OCI-LY3 (cell line): ENCODE results near the gene HAS3.

Source experiments
- H2AFZ ChIP-seq: fragments of 200-600, 300-600 bp; shearing (Covaris generic); 2 replicates; pipeline ENCODE4 v1.6.0; 2014; ENCODE audit warnings: antibody characterized with exemption, low read depth, low read length
- H3K27ac ChIP-seq: fragments of 200-600, 300-600 bp; sonication (generic); 2 replicates; pipeline ENCODE4 v1.5.1; 2014; ENCODE audit warnings: mild to moderate bottlenecking, low read length, moderate library complexity, mixed read lengths
- H3K27me3 ChIP-seq: fragments of 200-600, 300-600 bp; sonication (generic); 2 replicates; pipeline ENCODE4 v1.6.1; 2014; ENCODE audit warnings: low read depth, low read length, mixed read lengths
- H3K36me3 ChIP-seq: fragments of 200-600, 300-600 bp; sonication (generic); replicated peaks from 2 replicates; pipeline ENCODE3; 2014; ENCODE audit warnings: low read depth, low read length, mixed read lengths
- H3K4me1 ChIP-seq: fragments of 300-600, 200-600 bp; sonication (generic); 2 replicates; pipeline ENCODE4 v1.6.1; 2014; ENCODE audit warnings: low read length, mixed read lengths
- H3K4me2 ChIP-seq: fragments of 200-600, 300-600 bp; sonication (generic); 2 replicates; pipeline ENCODE4 v1.6.1; 2014; ENCODE audit warnings: low read length, mixed read lengths
- H3K4me3 ChIP-seq: fragments of 300-600, 200-600 bp; sonication (generic); 2 replicates; pipeline ENCODE4 v1.5.1; 2014; ENCODE audit warnings: antibody characterized with exemption, mild to moderate bottlenecking, low read length, moderate library complexity
- H3K79me2 ChIP-seq: fragments of 300-600, 200-600 bp; shearing (Covaris generic); 2 replicates; pipeline ENCODE4 v1.6.1; 2014; ENCODE audit warnings: mild to moderate bottlenecking, low read length, mixed read lengths
- H3K9ac ChIP-seq: fragments of 300-600, 200-600 bp; shearing (Covaris generic); 2 replicates; pipeline ENCODE4 v1.6.0; 2014; ENCODE audit warnings: mild to moderate bottlenecking, low read length, moderate library complexity
- H3K9me3 ChIP-seq: fragments of 200-600, 300-600 bp; shearing (Covaris generic); 2 replicates; pipeline ENCODE4 v1.6.1; 2014; ENCODE audit warnings: low read length, mixed read lengths; ENCODE audit not compliant: insufficient read depth
- H4K20me1 ChIP-seq: fragments of 200-600, 300-600 bp; sonication (generic); 2 replicates; pipeline ENCODE4 v1.6.1; 2016; ENCODE audit warnings: low read length, mixed read lengths; ENCODE audit not compliant: insufficient read depth
- CTCF ChIP-seq: fragments of 200-600, 300-600 bp; sonication (generic); IDR thresholded peaks from 2 replicates; pipeline ENCODE4 v1.5.1; 2014; ENCODE audit warnings: antibody characterized with exemption, low read length, low read depth
- EZH2phosphoT487 ChIP-seq: fragments of 200-600 bp; shearing (Covaris generic); IDR thresholded peaks from 2 replicates; pipeline ENCODE4 v1.6.1; 2018; ENCODE audit warnings: antibody characterized with exemption, mixed run types, low read depth

HAS3 gene

DNA sequence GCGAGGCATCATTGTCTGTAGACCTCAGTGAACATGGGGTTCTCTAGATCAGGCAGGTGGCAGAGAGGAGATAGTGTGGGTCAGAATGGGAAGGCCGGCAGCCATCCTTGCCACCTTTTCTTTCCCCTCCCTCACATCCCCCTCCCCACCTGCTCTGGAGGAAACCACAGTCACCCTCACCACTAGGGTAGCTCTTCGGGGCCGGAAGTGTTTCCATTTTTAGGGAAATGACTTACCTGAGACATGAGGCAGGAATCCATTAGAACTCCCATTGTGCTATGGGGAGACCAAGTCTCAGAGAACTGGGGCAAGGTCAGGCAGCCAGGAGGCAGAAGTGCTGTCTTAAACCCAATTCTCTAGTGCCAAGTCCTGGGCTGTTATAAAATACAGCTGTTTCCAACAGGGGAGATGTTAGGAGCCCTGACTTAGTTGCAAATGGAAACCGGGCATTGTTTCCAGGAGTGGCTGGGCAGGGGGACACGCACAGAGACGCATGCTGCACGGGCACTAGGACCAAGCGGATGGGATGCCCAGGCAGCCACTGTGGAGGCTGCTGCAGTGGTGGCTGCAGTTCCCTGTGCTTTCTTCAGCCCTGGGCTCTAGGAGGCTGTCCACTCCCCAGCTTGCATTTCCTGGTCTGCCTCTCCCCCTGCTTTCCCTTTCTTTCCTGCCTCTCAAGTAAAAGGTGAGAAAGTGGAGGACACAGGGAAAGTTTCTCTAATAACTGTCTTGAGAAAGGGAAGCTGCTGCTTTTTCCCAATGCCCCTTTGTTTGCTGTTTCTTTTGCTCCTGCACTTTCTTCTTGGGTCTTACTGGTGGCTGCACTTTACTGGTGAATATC lies 2.8 kb downstream of the HAS3 start:
- H4K20me1 ChIP-seq, result peaks cover 9% of the 10 kb centered on the region
- H3K4me1 ChIP-seq, result peaks cover 8% of the 10 kb centered on the region; the same call in 1 of the 2 replicates
- H2AFZ ChIP-seq, result no peak overlapping the region
- H3K36me3 ChIP-seq, result peaks cover 3% of the 10 kb centered on the region
- H3K79me2 ChIP-seq, result no peaks in the 10 kb centered on the region
- no peak for TF ChIP-seq EZH2phosphoT487
- TF ChIP-seq CTCF, result no peak
- H3K9me3 ChIP-seq, result no peaks in the 10 kb centered on the region
- H3K4me3 ChIP-seq, result no peak overlapping the region
- H3K4me2 ChIP-seq, result no peak overlapping the region
- H3K27me3 ChIP-seq, result no peaks in the 10 kb centered on the region
- H3K27ac ChIP-seq, result no peak overlapping the region
- no peak overlapping the region for H3K9ac ChIP-seq

DNA sequence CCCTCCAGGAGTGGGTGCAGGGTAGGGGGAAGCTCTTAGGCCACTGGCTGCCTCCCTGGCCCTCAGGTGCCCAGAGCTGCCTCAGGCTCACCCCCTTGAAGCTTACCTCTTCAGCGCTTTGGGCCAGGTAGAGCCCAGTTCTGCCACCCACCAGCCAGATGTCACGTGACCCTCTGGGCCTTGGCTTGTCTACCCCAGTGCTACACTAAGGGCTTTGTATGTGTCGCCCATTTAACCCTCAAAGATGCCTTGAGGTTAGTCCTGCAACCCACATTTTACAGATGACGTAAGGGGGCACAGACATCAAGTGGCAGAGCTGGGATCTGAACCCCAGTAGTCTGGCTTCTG lies 3.4 kb downstream of the HAS3 start:
- H3K4me3 ChIP-seq, result no peak overlapping the region
- no peaks in the 10 kb centered on the region for H3K27me3 ChIP-seq
- H4K20me1 ChIP-seq, result peaks cover 12% of the 10 kb centered on the region
- no peaks in the 10 kb centered on the region for H3K9me3 ChIP-seq
- no peak overlapping the region for H3K4me2 ChIP-seq
- no peak overlapping the region for H2AFZ ChIP-seq
- H3K27ac ChIP-seq, result no peak overlapping the region
- H3K36me3 ChIP-seq, result peaks cover 3% of the 10 kb centered on the region
- H3K9ac ChIP-seq, result no peak overlapping the region
- TF ChIP-seq EZH2phosphoT487, result no peak
- no peak for TF ChIP-seq CTCF
- no peaks in the 10 kb centered on the region for H3K79me2 ChIP-seq
- peaks cover 8% of the 10 kb centered on the region; the same call in 1 of the 2 replicates for H3K4me1 ChIP-seq

DNA sequence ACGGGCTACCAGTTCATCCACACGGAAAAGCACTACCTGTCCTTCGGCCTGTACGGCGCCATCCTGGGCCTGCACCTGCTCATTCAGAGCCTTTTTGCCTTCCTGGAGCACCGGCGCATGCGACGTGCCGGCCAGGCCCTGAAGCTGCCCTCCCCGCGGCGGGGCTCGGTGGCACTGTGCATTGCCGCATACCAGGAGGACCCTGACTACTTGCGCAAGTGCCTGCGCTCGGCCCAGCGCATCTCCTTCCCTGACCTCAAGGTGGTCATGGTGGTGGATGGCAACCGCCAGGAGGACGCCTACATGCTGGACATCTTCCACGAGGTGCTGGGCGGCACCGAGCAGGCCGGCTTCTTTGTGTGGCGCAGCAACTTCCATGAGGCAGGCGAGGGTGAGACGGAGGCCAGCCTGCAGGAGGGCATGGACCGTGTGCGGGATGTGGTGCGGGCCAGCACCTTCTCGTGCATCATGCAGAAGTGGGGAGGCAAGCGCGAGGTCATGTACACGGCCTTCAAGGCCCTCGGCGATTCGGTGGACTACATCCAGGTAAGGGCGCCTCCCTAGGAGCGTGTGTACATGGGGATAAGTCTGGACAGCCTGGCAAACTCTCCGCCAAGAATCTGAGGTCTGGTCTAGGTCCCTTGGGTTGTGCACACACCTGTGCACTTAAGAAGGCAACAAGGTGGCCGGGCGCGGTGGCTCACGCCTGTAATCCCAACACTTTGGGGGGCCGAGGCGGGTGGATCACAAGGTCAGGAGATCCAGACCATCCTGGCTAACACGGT lies 4.2 kb downstream of the HAS3 start:
- TF ChIP-seq CTCF (no peak), EZH2phosphoT487 (no peak)
- H3K27ac ChIP-seq, result no peak overlapping the region
- no peak overlapping the region for H3K4me3 ChIP-seq
- no peaks in the 10 kb centered on the region for H3K79me2 ChIP-seq
- no peak overlapping the region for H2AFZ ChIP-seq
- H3K27me3 ChIP-seq, result no peaks in the 10 kb centered on the region
- no peaks in the 10 kb centered on the region for H3K9me3 ChIP-seq
- H3K36me3 ChIP-seq, result peaks cover 3% of the 10 kb centered on the region
- peaks cover 8% of the 10 kb centered on the region; the same call in 1 of the 2 replicates for H3K4me1 ChIP-seq
- no peak overlapping the region for H3K4me2 ChIP-seq
- H4K20me1 ChIP-seq, result peaks cover 12% of the 10 kb centered on the region
- no peak overlapping the region for H3K9ac ChIP-seq

DNA sequence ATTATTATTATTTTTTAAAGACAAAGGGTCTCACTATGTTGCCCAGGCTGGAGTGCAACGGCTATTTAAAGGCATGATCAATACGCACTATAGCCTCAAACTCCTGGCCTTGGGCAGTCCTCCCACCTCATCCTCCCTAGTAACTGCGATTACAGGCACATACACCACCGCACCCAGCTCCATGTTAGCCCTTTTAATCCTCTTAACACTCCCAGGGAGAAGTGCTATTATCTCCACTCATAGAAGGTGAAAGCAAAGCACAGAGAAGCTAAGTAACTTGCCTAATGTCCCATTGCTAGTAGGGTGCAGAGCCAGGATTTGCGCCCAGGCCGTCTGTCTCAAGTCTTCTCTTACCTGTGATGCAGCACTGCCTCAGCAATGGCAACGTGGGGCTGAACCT lies 5.0 kb downstream of the HAS3 start:
- H3K4me1 ChIP-seq, result peaks cover 5% of the 10 kb centered on the region; the same call in 1 of the 2 replicates
- no peak overlapping the region for H3K4me3 ChIP-seq
- H3K9me3 ChIP-seq, result no peaks in the 10 kb centered on the region
- H3K4me2 ChIP-seq, result no peak overlapping the region
- peaks cover 3% of the 10 kb centered on the region for H3K36me3 ChIP-seq
- H2AFZ ChIP-seq, result no peak overlapping the region
- H3K27ac ChIP-seq, result no peak overlapping the region
- no peak for TF ChIP-seq CTCF
- TF ChIP-seq EZH2phosphoT487, result no peak
- no peaks in the 10 kb centered on the region for H3K79me2 ChIP-seq
- H4K20me1 ChIP-seq, result peaks cover 15% of the 10 kb centered on the region
- H3K9ac ChIP-seq, result no peak overlapping the region
- H3K27me3 ChIP-seq, result no peaks in the 10 kb centered on the region
